ENCODE data around the gene MOG. TPM values are rescaled to one million over a fixed set of nuclear protein-coding genes. Genes with fewer than 3 reads are reported as not detected.
"Not testable (repeated sequence)": the region's sequence is repeated elsewhere in the genome, so short reads cannot be mapped to it uniquely, and the experiment has no call there.

MOG gene
- total RNA-seq, 2 experiments from 2014 or later = not detected

DNA sequence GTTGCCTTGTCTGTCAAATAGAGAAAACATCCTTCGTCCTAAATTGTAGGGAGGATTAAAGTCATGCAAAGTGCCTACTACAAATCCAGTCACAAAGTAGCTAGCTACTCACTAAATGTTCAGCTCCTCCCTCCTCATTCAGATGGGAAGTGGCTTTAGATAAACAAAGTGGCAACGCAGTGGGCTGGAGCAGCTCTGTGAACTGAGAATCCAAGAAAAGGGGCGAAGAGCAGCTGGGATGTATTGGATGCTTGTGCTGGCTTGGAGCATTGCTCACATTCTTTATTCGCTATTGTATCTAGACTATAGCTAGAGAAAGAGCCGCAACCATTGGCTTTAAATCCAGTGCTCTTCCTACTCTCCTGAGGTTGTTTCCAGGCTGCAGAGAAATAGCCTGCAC, 10.3 kb downstream of the MOG start:
- Histone ChIP-seq H3K4me1 (ENCODE audit: insufficient read depth, low read length) (no peaks in the 10 kb centered on the region), H3K36me3 (ENCODE audit: insufficient read depth, low read length) (no peaks in the 10 kb centered on the region), H3K9me3 (ENCODE audit: control insufficient read depth in 1 of 2, insufficient read depth in 1 of 2, low read length in 2 of 2) (no peaks in the 10 kb centered on the region), H3K4me3 (ENCODE audit: low read length) (no peak overlapping the region), H3K27ac (ENCODE audit: low read depth in 1 of 2, low read length in 2 of 2) (no peak overlapping the region), H3K27me3 (ENCODE audit: control insufficient read depth in 1 of 2, insufficient read depth in 2 of 2, low read length in 2 of 2) (peaks cover 20 to 22% of the 10 kb centered on the region in 2 experiments)
- CTCF ChIA-PET = interaction anchor here (2.0 kb wide), 1 partner anchor 13 kb away, joined by 11 read pairs; no protein-coding TSS in a partner anchor
- ATAC-seq (ENCODE audit: poor library complexity) = no peak
- no peak overlapping the region for H3K27ac Mint-ChIP-seq
- intact Hi-C loops (cut with DNase I, micrococcal nuclease) = no loop called here
- no peaks in the 10 kb centered on the region for H3K4me1 Mint-ChIP-seq (ENCODE audit: low read depth)
- H3K9me3 Mint-ChIP-seq = no peaks in the 10 kb centered on the region
- TF ChIP-seq, protein P1, sequence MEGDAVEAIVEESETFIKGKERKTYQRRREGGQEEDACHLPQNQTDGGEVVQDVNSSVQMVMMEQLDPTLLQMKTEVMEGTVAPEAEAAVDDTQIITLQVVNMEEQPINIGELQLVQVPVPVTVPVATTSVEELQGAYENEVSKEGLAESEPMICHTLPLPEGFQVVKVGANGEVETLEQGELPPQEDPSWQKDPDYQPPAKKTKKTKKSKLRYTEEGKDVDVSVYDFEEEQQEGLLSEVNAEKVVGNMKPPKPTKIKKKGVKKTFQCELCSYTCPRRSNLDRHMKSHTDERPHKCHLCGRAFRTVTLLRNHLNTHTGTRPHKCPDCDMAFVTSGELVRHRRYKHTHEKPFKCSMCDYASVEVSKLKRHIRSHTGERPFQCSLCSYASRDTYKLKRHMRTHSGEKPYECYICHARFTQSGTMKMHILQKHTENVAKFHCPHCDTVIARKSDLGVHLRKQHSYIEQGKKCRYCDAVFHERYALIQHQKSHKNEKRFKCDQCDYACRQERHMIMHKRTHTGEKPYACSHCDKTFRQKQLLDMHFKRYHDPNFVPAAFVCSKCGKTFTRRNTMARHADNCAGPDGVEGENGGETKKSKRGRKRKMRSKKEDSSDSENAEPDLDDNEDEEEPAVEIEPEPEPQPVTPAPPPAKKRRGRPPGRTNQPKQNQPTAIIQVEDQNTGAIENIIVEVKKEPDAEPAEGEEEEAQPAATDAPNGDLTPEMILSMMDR (IDR thresholded peaks at IDR 0.05) = no peak
- no peaks in the 10 kb centered on the region for H3K36me3 Mint-ChIP-seq (ENCODE audit: low read depth)
- no peak overlapping the region for H3K4me3 Mint-ChIP-seq
- peaks cover 61% of the 10 kb centered on the region for H3K27me3 Mint-ChIP-seq
- DNase-seq = no peak
- POLR2A ChIA-PET = no interaction called here

DNA sequence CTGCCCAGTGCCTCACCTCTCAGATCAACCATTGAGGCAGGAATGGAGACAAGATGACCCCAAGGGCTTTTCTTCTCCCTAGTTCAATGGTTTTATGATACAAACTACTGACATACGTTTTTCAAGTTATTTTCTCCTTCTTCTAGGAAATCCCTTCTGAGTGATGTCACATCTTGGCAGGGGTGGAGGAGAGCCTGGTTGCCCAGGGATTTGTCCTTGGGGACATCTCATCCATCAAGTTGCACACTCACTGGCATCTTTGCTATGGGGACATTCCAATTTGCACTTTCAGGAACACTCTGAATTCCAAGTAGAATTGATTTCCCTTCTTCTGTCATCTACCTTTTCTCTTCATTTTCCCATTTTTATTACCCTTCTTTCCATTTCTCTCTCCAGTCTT, 14.1 kb downstream of the MOG start:
- Mint-ChIP-seq H3K36me3 (ENCODE audit: low read depth) (no peaks in the 10 kb centered on the region), H3K4me3 (no peak overlapping the region), H3K9me3 (no peaks in the 10 kb centered on the region), H3K27ac (no peak overlapping the region), H3K27me3 (peaks cover 47% of the 10 kb centered on the region), H3K4me1 (ENCODE audit: low read depth) (no peaks in the 10 kb centered on the region)
- POLR2A ChIA-PET = interaction anchor here (0.9 kb wide), 1 partner anchor 21 kb away, joined by 3 read pairs; no protein-coding TSS in a partner anchor
- Histone ChIP-seq H3K36me3 (ENCODE audit: insufficient read depth, low read length) (no peaks in the 10 kb centered on the region), H3K4me3 (ENCODE audit: low read length) (no peak overlapping the region), H3K9me3 (ENCODE audit: control insufficient read depth in 1 of 2, insufficient read depth in 1 of 2, low read length in 2 of 2) (no peaks in the 10 kb centered on the region), H3K27me3 (ENCODE audit: control insufficient read depth in 1 of 2, insufficient read depth in 2 of 2, low read length in 2 of 2) (peaks cover 18 to 24% of the 10 kb centered on the region in 2 experiments), H3K27ac (ENCODE audit: low read depth in 1 of 2, low read length in 2 of 2) (no peak overlapping the region), H3K4me1 (ENCODE audit: insufficient read depth, low read length) (no peaks in the 10 kb centered on the region)
- intact Hi-C loops (cut with DNase I, micrococcal nuclease) = no loop called here
- ATAC-seq (ENCODE audit: poor library complexity) (no peak), DNase-seq (no peak)
- TF ChIP-seq, protein P1 (IDR thresholded peaks at IDR 0.05) = no peak
- CTCF ChIA-PET = no interaction called here

DNA sequence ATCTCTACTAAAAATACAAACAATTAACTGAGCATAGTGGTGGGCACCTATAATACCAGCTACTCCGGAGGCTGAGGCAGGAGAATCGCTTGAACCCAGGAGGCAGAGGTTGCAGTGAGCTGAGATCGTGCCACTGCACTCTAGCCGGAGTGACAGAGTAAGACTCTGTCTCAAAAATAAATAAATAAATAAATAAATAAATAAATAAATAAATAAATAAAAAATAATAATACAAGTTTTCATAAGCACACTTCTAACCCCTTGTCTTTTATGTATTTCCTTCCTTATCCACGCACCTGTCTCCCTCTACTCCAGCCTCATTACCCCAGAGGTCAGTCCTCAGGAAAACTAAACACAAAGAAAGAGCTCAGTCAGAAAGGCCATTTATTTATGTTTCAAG, 15.2 kb downstream of the MOG start:
- CTCF ChIA-PET; H3K9me3 ChIP-seq (ENCODE audit: control insufficient read depth in 1 of 2, insufficient read depth in 1 of 2, low read length in 2 of 2); POLR2A ChIA-PET; ATAC-seq (ENCODE audit: poor library complexity); H3K4me3 Mint-ChIP-seq; intact Hi-C loops (cut with DNase I, micrococcal nuclease); H3K27ac Mint-ChIP-seq; H3K36me3 ChIP-seq (ENCODE audit: insufficient read depth, low read length); H3K4me3 ChIP-seq (ENCODE audit: low read length); H3K4me1 ChIP-seq (ENCODE audit: insufficient read depth, low read length); H3K4me1 Mint-ChIP-seq (ENCODE audit: low read depth); H3K27ac ChIP-seq (ENCODE audit: low read depth in 1 of 2, low read length in 2 of 2); H3K9me3 Mint-ChIP-seq; H3K36me3 Mint-ChIP-seq (ENCODE audit: low read depth); DNase-seq: not testable (repeated sequence)
- H3K27me3 Mint-ChIP-seq = peaks cover 40% of the 10 kb centered on the region
- peaks cover 18 to 24% of the 10 kb centered on the region in 2 experiments for H3K27me3 ChIP-seq (ENCODE audit: control insufficient read depth in 1 of 2, insufficient read depth in 2 of 2, low read length in 2 of 2)

DNA sequence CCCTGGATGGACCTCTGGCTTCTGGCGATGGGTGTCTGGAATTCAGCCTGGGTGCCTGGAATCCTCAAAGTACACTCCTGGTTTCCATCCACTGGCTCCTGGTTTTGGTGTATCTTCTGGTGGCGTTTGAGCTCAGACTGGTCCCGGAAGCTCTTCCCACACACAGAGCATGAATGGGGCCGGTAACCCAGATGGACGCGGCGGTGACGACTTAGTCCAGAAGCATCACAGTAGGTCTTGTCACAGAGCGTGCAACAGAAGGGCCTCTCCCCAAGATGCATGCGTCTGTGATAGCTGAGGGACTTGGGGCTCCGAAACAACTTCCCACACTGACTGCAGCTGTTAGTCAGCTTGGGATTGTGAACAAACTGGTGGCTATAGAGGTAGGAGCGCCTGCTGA, 16.3 kb downstream of the MOG start:
- intact Hi-C loops (cut with DNase I, micrococcal nuclease) = no loop called here
- ATAC-seq (ENCODE audit: poor library complexity) (no peak), DNase-seq (no peak)
- Mint-ChIP-seq H3K9me3 (no peaks in the 10 kb centered on the region), H3K27ac (no peak overlapping the region), H3K4me1 (ENCODE audit: low read depth) (peaks cover 5% of the 10 kb centered on the region), H3K36me3 (ENCODE audit: low read depth) (no peaks in the 10 kb centered on the region), H3K27me3 (peaks cover 31% of the 10 kb centered on the region), H3K4me3 (no peak overlapping the region)
- no peaks in the 10 kb centered on the region for H3K36me3 ChIP-seq (ENCODE audit: insufficient read depth, low read length)
- H3K27ac ChIP-seq (ENCODE audit: low read depth in 1 of 2, low read length in 2 of 2) = no peak overlapping the region
- H3K4me1 ChIP-seq (ENCODE audit: insufficient read depth, low read length) = peaks cover 8% of the 10 kb centered on the region
- ChIA-PET CTCF (interaction anchor here (1.1 kb wide), 1 partner anchor 23 kb away, joined by 3 read pairs; no protein-coding TSS in a partner anchor), POLR2A (no interaction called here)
- H3K27me3 ChIP-seq (ENCODE audit: control insufficient read depth in 1 of 2, insufficient read depth in 2 of 2, low read length in 2 of 2) = peaks cover 18 to 21% of the 10 kb centered on the region in 2 experiments
- no peak overlapping the region for H3K4me3 ChIP-seq (ENCODE audit: low read length)
- TF ChIP-seq, protein P1 (IDR thresholded peaks at IDR 0.05) = no peak
- no peaks in the 10 kb centered on the region for H3K9me3 ChIP-seq (ENCODE audit: control insufficient read depth in 1 of 2, insufficient read depth in 1 of 2, low read length in 2 of 2)

All from CD4-positive, alpha-beta T cell (primary cell).